HG03095 (cell line): ENCODE data around the gene CALCOCO2.

Source experiments
- ATAC-seq: cut with Tn5 transposase; IDR thresholded peaks from one replicate; pipeline ENCODE4 v1.9.1; 2021; ENCODE audit warnings: moderate library complexity; ENCODE audit not compliant: unreplicated experiment

Gene CALCOCO2

GRCh38 chr17:48912476-48912875 lies 81.6 kb downstream of the CALCOCO2 start:
- ATAC-seq: no peak
